GM21619 (cell line): ENCODE data around the gene ZNFX1.

Experiments used
- ATAC-seq: cut with Tn5 transposase; IDR thresholded peaks from one replicate; pipeline ENCODE4 v1.9.1; 2021; ENCODE audit not compliant: unreplicated experiment

The ZNFX1 gene

GRCh38 chr20:49279677-49280462, 2.0 kb upstream of the ZNFX1 start:
- no peak for ATAC-seq

DNA sequence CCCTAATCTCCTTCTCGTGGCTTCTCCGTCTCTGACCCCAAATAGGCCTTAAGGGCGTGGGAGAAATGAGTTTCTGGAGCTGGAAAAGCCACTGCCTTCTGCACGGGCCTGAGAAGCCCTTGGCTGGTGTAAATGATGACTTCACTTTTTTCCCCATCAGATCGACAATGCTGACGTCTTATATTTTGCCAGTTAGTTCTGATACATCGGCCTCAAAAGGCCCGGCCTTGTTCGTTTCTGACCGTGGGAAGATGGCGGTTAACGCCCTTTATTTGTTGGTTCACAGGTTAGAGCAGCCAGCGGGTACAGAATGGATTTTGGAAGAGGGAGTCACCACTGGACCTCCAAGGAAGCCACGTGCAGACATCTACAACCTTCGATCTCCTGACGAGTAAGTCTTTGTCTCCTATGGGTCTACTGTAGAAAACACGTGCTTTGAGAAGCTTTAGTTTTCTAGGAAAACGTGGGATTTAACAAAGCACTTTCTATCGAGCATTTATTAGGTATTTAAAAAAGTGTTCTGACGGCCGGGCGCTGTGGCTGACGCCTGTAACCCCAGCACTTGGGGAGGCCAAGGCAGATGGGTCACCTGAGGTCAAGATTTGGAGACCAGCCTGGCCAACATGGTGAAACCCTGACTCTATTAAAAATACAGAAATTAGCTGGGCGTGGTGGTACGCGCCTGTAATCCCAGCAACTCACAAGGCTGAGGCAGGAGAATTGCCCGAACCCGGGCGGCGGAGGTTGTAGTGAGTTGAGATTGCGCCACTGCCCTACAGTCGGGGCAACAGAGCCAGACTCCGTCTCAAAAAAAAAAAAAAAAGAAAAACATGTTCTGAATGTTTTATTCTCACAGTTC, 1.2 kb upstream of the ZNFX1 start:
- no peak for ATAC-seq

DNA sequence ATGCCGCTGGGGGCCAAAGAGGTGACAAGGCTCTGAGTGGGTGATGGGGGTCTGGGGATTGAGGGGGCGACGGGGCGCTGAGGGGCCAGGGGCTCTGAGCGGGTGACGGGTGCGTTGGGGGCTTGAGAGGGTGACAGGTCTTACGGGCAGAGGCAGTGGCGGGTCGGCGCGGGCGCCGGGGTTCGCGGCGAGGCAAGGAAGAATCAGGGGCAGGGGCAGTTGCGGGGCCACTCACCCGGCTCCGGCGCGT, 146 bp downstream of the ZNFX1 start:
- ATAC-seq: no peak

- ATAC-seq: no peak
Observed at GRCh38 chr20:49276961-49277785, 684 bp downstream of the ZNFX1 start.

DNA sequence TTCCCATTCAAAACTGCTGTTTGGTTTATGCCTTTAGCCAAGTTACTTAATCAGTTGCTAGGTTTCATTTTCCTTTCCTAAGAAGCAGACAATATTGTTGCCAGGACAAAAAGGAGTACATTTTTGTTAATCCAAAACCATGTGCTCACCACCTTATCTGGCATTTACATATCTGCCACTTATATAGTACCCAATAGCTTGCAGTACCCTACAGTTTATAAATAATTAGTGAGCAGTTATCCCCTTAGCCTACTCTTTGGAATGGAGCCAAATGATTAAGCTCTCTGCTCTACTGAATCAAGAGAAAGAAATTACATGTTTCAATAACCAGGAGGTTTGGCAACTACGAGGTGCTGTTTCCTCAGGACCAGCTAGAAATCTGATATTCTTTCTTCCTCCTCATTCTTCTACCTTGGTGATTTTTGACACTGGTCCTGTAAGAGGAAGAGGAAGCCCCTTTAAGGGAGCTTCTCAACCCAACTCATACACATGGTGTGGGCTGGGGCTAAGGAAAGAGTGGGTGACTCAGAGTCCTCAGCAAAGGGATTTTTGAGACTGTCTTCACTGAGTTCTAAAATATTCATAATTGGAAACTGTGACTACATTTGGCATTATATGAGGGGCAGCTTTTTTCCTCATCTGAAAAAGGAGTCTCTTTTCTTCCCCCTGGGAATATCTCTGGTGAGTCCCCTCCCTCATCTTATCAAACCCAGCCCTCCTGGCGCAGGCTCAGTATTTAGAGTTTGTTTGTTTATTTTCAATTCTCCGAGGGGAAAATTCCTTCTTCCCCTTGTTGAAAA, 1.5 kb downstream of the ZNFX1 start:
- no peak for ATAC-seq

GRCh38 chr20:49275636-49276035, 2.2 kb downstream of the ZNFX1 start:
- ATAC-seq: no peak

DNA sequence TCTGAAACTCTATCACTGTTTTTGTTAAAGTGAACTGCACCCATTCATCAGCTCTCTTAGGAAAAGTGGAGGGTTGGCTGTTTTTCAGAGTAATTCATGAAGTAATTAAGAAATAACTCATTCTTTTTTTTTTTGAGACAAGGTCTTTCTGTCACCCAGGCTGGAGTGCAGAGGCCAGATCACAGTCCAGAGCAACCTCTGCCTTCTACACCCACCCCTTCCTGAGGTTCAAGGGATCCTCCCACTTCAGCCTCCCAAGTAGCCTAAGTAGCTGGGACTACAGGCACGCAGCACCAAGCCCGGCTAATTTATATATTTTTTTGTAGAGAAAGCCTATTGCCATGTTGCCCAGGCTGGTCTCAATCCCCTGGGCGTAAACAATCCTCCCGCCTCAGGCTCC, 2.6 kb downstream of the ZNFX1 start:
- no peak for ATAC-seq

GRCh38 chr20:49273696-49274277, 4.1 kb downstream of the ZNFX1 start:
- ATAC-seq: no peak

GRCh38 chr20:49272654-49273053, 5.2 kb downstream of the ZNFX1 start:
- no peak for ATAC-seq

DNA sequence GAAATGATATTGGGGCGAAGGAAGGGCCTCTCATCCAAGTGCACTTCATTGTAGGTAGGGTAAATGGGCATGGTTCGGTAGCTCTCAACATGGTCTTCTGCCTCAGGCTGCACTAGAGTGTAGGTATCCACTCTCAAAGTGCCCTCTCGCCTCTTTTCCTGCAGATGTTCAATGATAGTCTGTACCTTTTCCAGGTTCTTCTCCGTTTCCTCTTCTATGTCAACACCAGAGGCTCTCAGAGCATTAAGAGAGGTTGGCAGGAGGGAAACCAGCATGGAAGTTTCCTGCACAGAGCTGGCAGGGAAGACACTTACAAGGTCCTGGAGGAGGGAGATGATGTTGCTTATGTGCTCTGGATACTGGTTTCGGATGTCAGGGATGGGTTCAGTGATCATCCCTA, 7.1 kb downstream of the ZNFX1 start:
- ATAC-seq: no peak

GRCh38 chr20:49270177-49270576, 7.7 kb downstream of the ZNFX1 start:
- ATAC-seq: no peak

DNA sequence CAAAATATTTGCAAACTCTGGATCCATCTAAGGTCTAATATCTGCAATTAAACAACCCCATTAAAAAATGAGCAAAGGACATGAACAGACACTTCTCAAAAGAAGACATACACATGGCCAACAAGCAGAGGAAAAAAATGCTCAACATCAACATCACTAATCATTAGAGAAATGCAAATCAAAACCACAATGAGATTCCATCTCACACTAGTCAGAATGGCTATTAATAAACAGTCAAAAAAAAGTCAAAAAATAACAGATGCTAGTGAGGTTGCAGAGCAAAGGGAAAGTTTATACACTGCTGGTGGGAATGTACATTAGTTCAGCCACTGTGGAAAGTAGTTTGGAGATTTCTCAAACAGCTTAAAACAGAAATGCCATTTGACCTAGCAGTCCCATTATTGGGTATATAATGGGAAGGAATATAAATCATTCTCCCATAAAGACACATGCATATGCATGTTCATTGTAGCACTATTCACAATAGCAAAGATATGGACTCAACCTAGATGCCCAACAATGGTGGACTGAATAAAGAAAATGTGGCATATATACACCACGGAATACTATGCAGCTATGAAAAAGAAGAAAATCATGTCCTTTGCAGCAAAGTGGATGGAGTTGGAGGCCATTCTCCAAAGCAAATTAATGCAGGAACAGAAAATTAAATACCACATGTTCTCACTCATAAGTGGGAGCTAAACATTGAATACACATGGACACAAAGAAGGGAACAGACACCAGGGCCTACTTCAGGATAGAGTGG, 9.1 kb downstream of the ZNFX1 start:
- peak; percentile 41 for ATAC-seq

DNA sequence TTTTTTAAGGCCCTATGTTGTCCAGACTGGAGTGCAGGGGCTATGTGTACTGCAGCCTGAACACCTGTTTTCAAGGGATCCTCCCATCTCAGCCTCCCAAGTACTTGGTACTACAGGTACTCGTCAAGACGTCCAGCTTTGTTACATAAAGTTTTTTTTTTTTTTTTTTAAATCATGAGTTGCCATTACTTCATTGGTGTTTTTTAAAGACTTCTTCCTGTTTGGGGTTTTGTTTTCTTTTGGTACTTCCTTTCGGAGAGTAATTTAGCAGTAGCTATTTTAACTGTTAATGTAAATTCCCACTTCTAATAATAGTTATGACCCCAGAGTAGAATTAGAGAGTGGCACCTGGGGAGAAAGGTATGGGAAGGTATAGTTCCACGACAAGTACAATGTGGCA, 10.5 kb downstream of the ZNFX1 start:
- ATAC-seq: no peak

GRCh38 chr20:49262444-49262843, 15.4 kb downstream of the ZNFX1 start:
- no peak for ATAC-seq

GRCh38 chr20:49261173-49261572, 16.7 kb downstream of the ZNFX1 start:
- ATAC-seq: no peak

GRCh38 chr20:49260218-49260617, 17.6 kb downstream of the ZNFX1 start:
- ATAC-seq: no peak

GRCh38 chr20:49259799-49260198, 18.1 kb downstream of the ZNFX1 start:
- ATAC-seq: no peak

GRCh38 chr20:49259284-49259683, 18.6 kb downstream of the ZNFX1 start:
- ATAC-seq: no peak

- no peak for ATAC-seq
Observed at GRCh38 chr20:49256261-49256660, 21.6 kb downstream of the ZNFX1 start.
